ENCODE data around the gene ABHD12.

DNA sequence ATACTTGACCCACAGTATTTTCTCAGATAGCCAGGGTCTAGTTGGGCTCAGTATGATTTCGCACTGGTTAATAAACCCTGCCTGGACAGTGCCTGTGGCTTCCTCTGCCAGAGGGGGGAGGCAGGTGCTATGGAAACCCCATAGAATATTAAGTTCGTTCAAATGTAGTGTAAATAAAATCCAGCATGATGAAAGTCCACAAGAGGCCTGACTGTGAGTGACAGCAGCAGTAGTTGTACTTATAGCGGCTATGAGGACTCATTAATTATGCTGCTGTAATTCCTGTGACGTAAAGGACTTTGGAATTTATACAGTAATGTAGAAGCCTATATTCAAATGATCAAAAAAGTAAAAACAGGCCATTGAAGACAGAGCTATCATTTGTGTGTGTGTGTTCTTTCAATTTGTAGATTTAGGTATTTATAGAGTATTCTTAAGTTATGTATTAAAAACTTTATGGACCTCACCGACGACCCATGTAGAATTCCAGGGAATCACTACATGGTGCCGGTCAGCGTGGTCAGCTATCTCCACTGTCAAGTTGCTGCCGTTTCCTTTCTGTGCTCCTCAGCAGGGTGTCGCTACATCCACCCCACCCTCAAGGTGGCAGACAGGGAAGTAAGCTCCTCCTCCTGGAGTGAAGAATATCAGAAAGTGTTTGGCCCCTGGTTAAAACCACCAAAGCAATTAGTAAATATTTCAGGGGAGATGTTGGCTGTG lies 132.7 kb downstream of the ABHD12 start:
- TF ChIP-seq, protein P1, sequence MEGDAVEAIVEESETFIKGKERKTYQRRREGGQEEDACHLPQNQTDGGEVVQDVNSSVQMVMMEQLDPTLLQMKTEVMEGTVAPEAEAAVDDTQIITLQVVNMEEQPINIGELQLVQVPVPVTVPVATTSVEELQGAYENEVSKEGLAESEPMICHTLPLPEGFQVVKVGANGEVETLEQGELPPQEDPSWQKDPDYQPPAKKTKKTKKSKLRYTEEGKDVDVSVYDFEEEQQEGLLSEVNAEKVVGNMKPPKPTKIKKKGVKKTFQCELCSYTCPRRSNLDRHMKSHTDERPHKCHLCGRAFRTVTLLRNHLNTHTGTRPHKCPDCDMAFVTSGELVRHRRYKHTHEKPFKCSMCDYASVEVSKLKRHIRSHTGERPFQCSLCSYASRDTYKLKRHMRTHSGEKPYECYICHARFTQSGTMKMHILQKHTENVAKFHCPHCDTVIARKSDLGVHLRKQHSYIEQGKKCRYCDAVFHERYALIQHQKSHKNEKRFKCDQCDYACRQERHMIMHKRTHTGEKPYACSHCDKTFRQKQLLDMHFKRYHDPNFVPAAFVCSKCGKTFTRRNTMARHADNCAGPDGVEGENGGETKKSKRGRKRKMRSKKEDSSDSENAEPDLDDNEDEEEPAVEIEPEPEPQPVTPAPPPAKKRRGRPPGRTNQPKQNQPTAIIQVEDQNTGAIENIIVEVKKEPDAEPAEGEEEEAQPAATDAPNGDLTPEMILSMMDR (IDR thresholded peaks at IDR 0.05 in 4 of 5, conservative IDR thresholded peaks at IDR 0.05 in 1 of 5) = no peak
- TF ChIP-seq POLR2A (IDR thresholded peaks at IDR 0.05) = no peak
